ENCODE measurements around the gene FBH1.

DNA sequence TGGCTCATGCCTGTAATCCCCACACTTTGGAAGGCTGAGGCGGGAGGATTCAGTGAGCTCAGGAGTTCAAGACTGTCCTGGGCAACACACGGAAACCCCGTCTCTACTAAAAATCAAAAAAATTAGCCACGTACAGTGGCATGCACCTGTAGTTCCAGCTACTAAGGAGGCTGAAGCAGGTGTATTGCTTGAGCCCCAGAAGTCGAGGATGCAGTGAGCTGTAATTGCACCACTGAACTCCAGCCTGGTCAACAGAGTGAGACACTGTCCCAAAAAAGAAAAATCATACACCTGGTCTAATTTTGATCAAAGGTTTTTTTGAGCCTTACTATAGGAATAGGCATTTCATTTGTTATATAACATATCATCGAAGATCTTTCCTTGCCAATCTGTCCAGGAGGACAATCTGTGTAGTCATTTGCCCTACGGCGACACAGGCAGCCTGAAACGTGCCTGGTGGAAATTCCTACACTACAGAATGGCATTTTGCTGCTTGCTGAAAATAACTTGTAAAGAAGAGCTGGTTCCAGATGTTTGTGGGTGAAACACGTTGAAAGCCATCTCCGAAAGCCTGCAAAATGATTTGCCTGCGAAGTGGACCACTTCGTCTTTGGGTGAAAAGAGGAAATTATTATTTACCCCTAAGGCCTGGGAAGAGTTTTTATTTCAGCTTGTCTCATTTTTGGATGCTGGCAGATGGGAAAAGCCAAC, 45.5 kb upstream of the FBH1 start:
- TF ChIP-seq, protein P1, sequence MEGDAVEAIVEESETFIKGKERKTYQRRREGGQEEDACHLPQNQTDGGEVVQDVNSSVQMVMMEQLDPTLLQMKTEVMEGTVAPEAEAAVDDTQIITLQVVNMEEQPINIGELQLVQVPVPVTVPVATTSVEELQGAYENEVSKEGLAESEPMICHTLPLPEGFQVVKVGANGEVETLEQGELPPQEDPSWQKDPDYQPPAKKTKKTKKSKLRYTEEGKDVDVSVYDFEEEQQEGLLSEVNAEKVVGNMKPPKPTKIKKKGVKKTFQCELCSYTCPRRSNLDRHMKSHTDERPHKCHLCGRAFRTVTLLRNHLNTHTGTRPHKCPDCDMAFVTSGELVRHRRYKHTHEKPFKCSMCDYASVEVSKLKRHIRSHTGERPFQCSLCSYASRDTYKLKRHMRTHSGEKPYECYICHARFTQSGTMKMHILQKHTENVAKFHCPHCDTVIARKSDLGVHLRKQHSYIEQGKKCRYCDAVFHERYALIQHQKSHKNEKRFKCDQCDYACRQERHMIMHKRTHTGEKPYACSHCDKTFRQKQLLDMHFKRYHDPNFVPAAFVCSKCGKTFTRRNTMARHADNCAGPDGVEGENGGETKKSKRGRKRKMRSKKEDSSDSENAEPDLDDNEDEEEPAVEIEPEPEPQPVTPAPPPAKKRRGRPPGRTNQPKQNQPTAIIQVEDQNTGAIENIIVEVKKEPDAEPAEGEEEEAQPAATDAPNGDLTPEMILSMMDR (conservative IDR thresholded peaks at IDR 0.05; ENCODE audit: low read depth, low read length) = no peak
- TF ChIP-seq EZH2 (IDR thresholded peaks at IDR 0.05; ENCODE audit: low read length, unreplicated experiment) = no peak
